22Rv1 (cell line): ENCODE data around the gene RRP15.

Experiments used
- H3K27ac ChIP-seq: fragments of 450-650 bp; 2 replicates; pipeline ENCODE4 v1.5.1; 2017
- CTCF ChIP-seq: fragments of 450-650 bp; IDR thresholded peaks from 2 replicates; pipeline ENCODE4 v1.5.1; 2017; ENCODE audit warnings: mild to moderate bottlenecking
- ZFX ChIP-seq: fragments of 450-650 bp; IDR thresholded peaks from 2 replicates; pipeline ENCODE4 v1.6.1; 2017; ENCODE audit warnings: antibody characterized with exemption, borderline replicate concordance

Gene RRP15

GRCh38 chr1:218273762-218274479 is 11.2 kb upstream of the RRP15 start:
- H3K27ac ChIP-seq, result no peak overlapping the region

GRCh38 chr1:218274511-218274910 is 10.6 kb upstream of the RRP15 start:
- H3K27ac ChIP-seq, result no peak overlapping the region
- TF ChIP-seq CTCF, result no peak

More at GRCh38 chr1:218273762-218274479, 11.2 kb upstream of the RRP15 start:
- TF ChIP-seq CTCF, result no peak

GRCh38 chr1:218275823-218276222 is 9.3 kb upstream of the RRP15 start:
- H3K27ac ChIP-seq, result no peak overlapping the region
- TF ChIP-seq ZFX (no peak), CTCF (no peak)

GRCh38 chr1:218281285-218281684 is 3.8 kb upstream of the RRP15 start:
- H3K27ac ChIP-seq, result no peak overlapping the region
- TF ChIP-seq CTCF (peak; percentile 67), ZFX (no peak)

GRCh38 chr1:218284377-218284916 is 646 bp upstream of the RRP15 start:
- TF ChIP-seq CTCF (no peak), ZFX (no peak)
- peak overlapping the region; percentile 97 for H3K27ac ChIP-seq

- no peak for TF ChIP-seq ZFX
- no peak for TF ChIP-seq CTCF
- H3K27ac ChIP-seq, result no peak overlapping the region
These were observed 7.4 kb downstream of the RRP15 start for GRCh38 chr1:218292515-218292914.

GRCh38 chr1:218294546-218294945 is 9.5 kb downstream of the RRP15 start:
- H3K27ac ChIP-seq, result no peak overlapping the region
- TF ChIP-seq CTCF (no peak), ZFX (no peak)
